ENCODE data around the gene KCNH4. TPM values are rescaled to one million over a fixed set of nuclear protein-coding genes. Genes with fewer than 3 reads are reported as not detected.
"Not testable (repeated sequence)": the region's sequence is repeated elsewhere in the genome, so short reads cannot be mapped to it uniquely, and the experiment has no call there.

KCNH4 gene
- total RNA-seq, 1 donor from 2014 or later: not detected

GRCh38 chr17:42140690-42141089, 40.3 kb downstream of the KCNH4 start:
- not testable (repeated sequence) for DNase-seq (ENCODE audit: low spot score); ATAC-seq

- DNase-seq (ENCODE audit: low spot score) (no peak), ATAC-seq (no peak)
Measured at GRCh38 chr17:42138749-42139492, 42.0 kb downstream of the KCNH4 start.

- ATAC-seq (no peak), DNase-seq (ENCODE audit: low spot score) (no peak)
Measured at GRCh38 chr17:42136654-42137051, 44.3 kb downstream of the KCNH4 start.

- DNase-seq (ENCODE audit: low spot score) (peak; percentile 89), ATAC-seq (peak; percentile 96)
Measured at GRCh38 chr17:42135664-42136653, 45.0 kb downstream of the KCNH4 start.

GRCh38 chr17:42135151-42135550, 45.8 kb downstream of the KCNH4 start:
- no peak for DNase-seq (ENCODE audit: low spot score)
- no peak for ATAC-seq

GRCh38 chr17:42133461-42134041, 47.4 kb downstream of the KCNH4 start:
- DNase-seq (ENCODE audit: low spot score) (no peak), ATAC-seq (no peak)

- ATAC-seq (no peak), DNase-seq (ENCODE audit: low spot score) (no peak)
Measured at GRCh38 chr17:42132941-42133340, 48.0 kb downstream of the KCNH4 start.

GRCh38 chr17:42131981-42132432, 48.9 kb downstream of the KCNH4 start:
- ATAC-seq (no peak), DNase-seq (ENCODE audit: low spot score) (no peak)

- DNase-seq (ENCODE audit: low spot score): no peak
- no peak for ATAC-seq
Measured at GRCh38 chr17:42131232-42131631, 49.7 kb downstream of the KCNH4 start.

GRCh38 chr17:42130310-42130936, 50.5 kb downstream of the KCNH4 start:
- DNase-seq (ENCODE audit: low spot score) (no peak), ATAC-seq (no peak)

GRCh38 chr17:42129109-42129837, 51.7 kb downstream of the KCNH4 start:
- ATAC-seq: peak; percentile 67
- DNase-seq (ENCODE audit: low spot score): no peak

- ATAC-seq (no peak), DNase-seq (ENCODE audit: low spot score) (no peak)
Measured at GRCh38 chr17:42127414-42127813, 53.5 kb downstream of the KCNH4 start.

- DNase-seq (ENCODE audit: low spot score): no peak
- ATAC-seq: no peak
Measured at GRCh38 chr17:42126836-42127235, 54.1 kb downstream of the KCNH4 start.

GRCh38 chr17:42125565-42125964, 55.4 kb downstream of the KCNH4 start:
- DNase-seq (ENCODE audit: low spot score): no peak
- no peak for ATAC-seq

GRCh38 chr17:42124256-42124655, 56.7 kb downstream of the KCNH4 start:
- no peak for ATAC-seq
- DNase-seq (ENCODE audit: low spot score): no peak

- peak; percentile 85 for DNase-seq (ENCODE audit: low spot score)
Measured at GRCh38 chr17:42122371-42123303, 58.3 kb downstream of the KCNH4 start, which contains the start of gene HSPB9. Gene HSPB9 (plus strand): TSS chr17:42122804. CDS start chr17:42122851, 47 bp downstream.

GRCh38 chr17:42120770-42121769, 59.9 kb downstream of the KCNH4 start, which contains the start of gene KAT2A:
Gene KAT2A (minus strand): TSS chr17:42121367. CDS start chr17:42121304, 63 bp downstream.
- ATAC-seq (peak; percentile 72), DNase-seq (ENCODE audit: low spot score) (peak; percentile 88)

More at GRCh38 chr17:42122371-42123303, 58.3 kb downstream of the KCNH4 start, which contains the start of gene HSPB9:
- ATAC-seq: peak; percentile 82
